DND-41 (cell line): ENCODE measurements around the gene NGDN.

ENCODE experiments used
- EZH2 ChIP-seq: IDR thresholded peaks from 3 replicates; pipeline ENCODE4 v1.6.1; 2012; ENCODE audit warnings: borderline replicate concordance, low read depth, mild to moderate bottlenecking, moderate library complexity, low read length, inconsistent platforms; ENCODE audit not compliant: severe bottlenecking
- TF ChIP-seq, protein P1 (sequence below): IDR thresholded peaks from 2 replicates; pipeline ENCODE4 v1.5.1; 2012; ENCODE audit warnings: borderline replicate concordance, low read length, moderate library complexity, mild to moderate bottlenecking; ENCODE audit not compliant: poor library complexity, severe bottlenecking; ENCODE audit errors: extremely low read depth

DNA sequence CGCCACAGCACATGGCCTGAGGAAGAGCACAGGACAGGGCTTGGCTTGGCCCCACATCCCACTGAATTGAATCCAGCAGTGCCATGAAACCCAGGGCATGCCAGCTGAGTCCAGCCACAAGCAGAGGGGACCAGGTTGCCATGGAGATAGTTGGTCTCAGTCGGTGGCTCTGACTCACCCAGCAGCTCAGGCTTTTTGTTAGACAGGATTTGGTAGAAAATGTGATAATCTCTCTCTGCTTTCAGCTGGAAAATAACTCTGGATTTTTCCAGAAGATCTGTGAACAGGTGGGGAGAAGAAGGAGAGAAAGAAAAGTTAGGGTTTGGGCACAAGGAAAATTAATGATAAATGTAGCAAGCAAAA lies 38.8 kb upstream of the NGDN start:
- TF ChIP-seq, protein P1, sequence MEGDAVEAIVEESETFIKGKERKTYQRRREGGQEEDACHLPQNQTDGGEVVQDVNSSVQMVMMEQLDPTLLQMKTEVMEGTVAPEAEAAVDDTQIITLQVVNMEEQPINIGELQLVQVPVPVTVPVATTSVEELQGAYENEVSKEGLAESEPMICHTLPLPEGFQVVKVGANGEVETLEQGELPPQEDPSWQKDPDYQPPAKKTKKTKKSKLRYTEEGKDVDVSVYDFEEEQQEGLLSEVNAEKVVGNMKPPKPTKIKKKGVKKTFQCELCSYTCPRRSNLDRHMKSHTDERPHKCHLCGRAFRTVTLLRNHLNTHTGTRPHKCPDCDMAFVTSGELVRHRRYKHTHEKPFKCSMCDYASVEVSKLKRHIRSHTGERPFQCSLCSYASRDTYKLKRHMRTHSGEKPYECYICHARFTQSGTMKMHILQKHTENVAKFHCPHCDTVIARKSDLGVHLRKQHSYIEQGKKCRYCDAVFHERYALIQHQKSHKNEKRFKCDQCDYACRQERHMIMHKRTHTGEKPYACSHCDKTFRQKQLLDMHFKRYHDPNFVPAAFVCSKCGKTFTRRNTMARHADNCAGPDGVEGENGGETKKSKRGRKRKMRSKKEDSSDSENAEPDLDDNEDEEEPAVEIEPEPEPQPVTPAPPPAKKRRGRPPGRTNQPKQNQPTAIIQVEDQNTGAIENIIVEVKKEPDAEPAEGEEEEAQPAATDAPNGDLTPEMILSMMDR = no peak
- no peak for TF ChIP-seq EZH2
